Stimulated activated CD8-positive, alpha-beta memory T cell treated with anti-CD3 and anti-CD28 coated beads, Interleukin-4, amount 100 ng/mL, for 4 hours (primary cell): ENCODE measurements around the gene CLIP3.
A peak's percentile ranks its signal among the peaks of the same experiment; 100 is the strongest.
"Not testable (repeated sequence)": the region's sequence is repeated elsewhere in the genome, so short reads cannot be mapped to it uniquely, and the experiment has no call there.

Experiments
- DNase-seq, 2 donors: peaks; one replicate each; pipeline ENCODE4 v3.0.0-alpha.2; 2020; ENCODE audit warnings: low read depth in 2 of 2, low spot score in 1 of 2

Gene CLIP3

GRCh38 chr19:36032251-36033104, at the start of gene CLIP3:
TSS of gene CLIP3 (minus strand) at chr19:36032873. CDS start at chr19:36032357, 516 bp downstream.
- peak; percentile 10 to 29 for DNase-seq

- DNase-seq = no peak
These were observed 49.2 kb upstream of the CLIP3 start for GRCh38 chr19:36081894-36082293.

- no peak for DNase-seq
These were observed 48.7 kb upstream of the CLIP3 start for GRCh38 chr19:36081385-36081784.

- no peak for DNase-seq
These were observed 46.8 kb upstream of the CLIP3 start for GRCh38 chr19:36079389-36079945.

- no peak for DNase-seq
These were observed 40.6 kb upstream of the CLIP3 start for GRCh38 chr19:36073121-36073876.

GRCh38 chr19:36072081-36072480, 39.4 kb upstream of the CLIP3 start:
- no peak for DNase-seq

GRCh38 chr19:36068810-36069499, 36.3 kb upstream of the CLIP3 start:
- DNase-seq = not testable (repeated sequence)

- no peak for DNase-seq
These were observed 35.0 kb upstream of the CLIP3 start for GRCh38 chr19:36067681-36068080.

GRCh38 chr19:36064826-36065225, 32.2 kb upstream of the CLIP3 start:
- no peak for DNase-seq

GRCh38 chr19:36061367-36061766, 28.7 kb upstream of the CLIP3 start:
- no peak for DNase-seq

- no peak for DNase-seq
These were observed 27.8 kb upstream of the CLIP3 start for GRCh38 chr19:36060430-36060829.

GRCh38 chr19:36059180-36059910, 26.7 kb upstream of the CLIP3 start:
- DNase-seq = no peak

- DNase-seq = no peak
These were observed 26.0 kb upstream of the CLIP3 start for GRCh38 chr19:36058481-36059179.

GRCh38 chr19:36054733-36055686, 22.3 kb upstream of the CLIP3 start, which contains the start of gene WDR62:
TSS of gene WDR62 (plus strand) at chr19:36054897. CDS start at chr19:36054972, 75 bp downstream.
- peak; percentile 88 to 90 for DNase-seq

GRCh38 chr19:36054119-36054732, 21.6 kb upstream of the CLIP3 start, which contains the start of gene THAP8:
TSS of gene THAP8 (minus strand) at chr19:36054285. CDS start at chr19:36054217, 68 bp downstream.
- peak; percentile 99 to 100 for DNase-seq

GRCh38 chr19:36051637-36052036, 19.0 kb upstream of the CLIP3 start:
- no peak for DNase-seq

- no peak for DNase-seq
These were observed 18.6 kb upstream of the CLIP3 start for GRCh38 chr19:36051236-36051635.

GRCh38 chr19:36049080-36049698, 16.5 kb upstream of the CLIP3 start:
- DNase-seq = no peak
